ENCODE data around the gene JPH4.
A peak's percentile ranks its signal among the peaks of the same experiment; 100 is the strongest.

GRCh38 chr14:23555882-23556699, 22.5 kb downstream of the JPH4 start, which contains the start of gene THTPA:
- TF ChIP-seq EP300 (IDR thresholded peaks at IDR 0.05; ENCODE audit: low read depth), result no peak
- peak; percentile 50 for TF ChIP-seq POLR2A (IDR thresholded peaks at IDR 0.05)
- peak; percentile 44 to 76 (median 61) for TF ChIP-seq POLR2AphosphoS5 (IDR thresholded peaks at IDR 0.05)
- TF ChIP-seq CTCF (IDR thresholded peaks at IDR 0.05), result peak in 1 of 5 experiments; percentile 11

All from transverse colon (tissue), 4 donors.